ENCODE results near the gene TRPM2.

TRPM2 gene

GRCh38 chr21:44489962-44490361 is 136.5 kb downstream of the TRPM2 start:
- DNase-seq, result no peak

DNA sequence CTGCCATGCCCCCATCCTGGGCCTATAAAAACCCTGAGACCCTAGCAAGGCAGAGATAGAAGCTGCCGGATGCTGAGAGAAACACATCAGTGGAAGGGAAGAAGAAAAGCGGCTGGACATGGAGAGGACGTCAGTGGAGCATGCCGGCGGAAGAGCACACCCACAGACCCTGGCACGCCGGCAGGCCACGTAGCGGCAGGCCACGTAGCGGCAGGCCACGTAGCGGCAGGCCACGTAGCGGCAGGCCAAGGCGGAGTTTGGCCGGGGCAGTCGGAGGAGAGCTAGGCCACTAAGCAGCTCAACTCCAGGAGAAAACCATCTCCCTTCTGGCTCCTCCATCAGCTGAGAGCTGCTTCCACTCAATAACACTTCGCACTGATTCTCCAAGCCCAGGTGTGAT is 137.0 kb downstream of the TRPM2 start:
- DNase-seq, result no peak

DNA sequence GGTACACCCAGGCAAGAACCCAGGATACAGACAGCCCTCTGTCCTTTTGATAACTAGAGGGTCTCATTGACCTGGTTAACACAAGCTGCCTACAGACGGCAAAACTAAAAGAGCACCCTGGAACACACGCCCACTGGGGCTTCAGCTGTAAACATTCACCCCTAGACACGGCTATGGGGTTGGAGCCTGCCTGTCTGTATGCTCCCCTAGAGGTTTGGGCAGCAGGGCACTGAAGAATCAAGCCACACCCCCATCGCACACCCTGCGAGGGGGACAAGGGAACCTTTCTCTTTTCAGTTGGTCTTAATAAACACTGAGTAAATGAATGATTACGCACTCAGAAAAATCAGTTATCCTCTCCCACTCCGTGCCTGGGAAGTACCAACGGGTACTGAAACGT is 137.4 kb downstream of the TRPM2 start:
- no peak for DNase-seq

All from midbrain (tissue), 1 donor.